ENCODE results near the gene PRELID1.
A peak's percentile ranks its signal among the peaks of the same experiment; 100 is the strongest.

PRELID1 gene

GRCh38 chr5:177315411-177315810, 11.8 kb downstream of the PRELID1 start:
- Histone ChIP-seq H3K4me3 (ENCODE audit: low read depth, low read length) (no peak overlapping the region), H3K9ac (ENCODE audit: low read length) (no peak overlapping the region), H3K27me3 (ENCODE audit: control insufficient read depth, insufficient read depth, low read length) (no peaks in the 10 kb centered on the region), H3K27ac (ENCODE audit: low read depth, low read length) (no peak overlapping the region), H3K36me3 (ENCODE audit: control insufficient read depth, insufficient read depth, low read length) (no peaks in the 10 kb centered on the region), H3K9me3 (ENCODE audit: control insufficient read depth, insufficient read depth, low read depth, low read length) (peaks cover 7% of the 10 kb centered on the region; the same call in 1 of the 2 replicates), H3K4me1 (ENCODE audit: control insufficient read depth, insufficient read depth, low read length) (peaks cover 16% of the 10 kb centered on the region)

GRCh38 chr5:177316005-177316404, 12.4 kb downstream of the PRELID1 start:
- Histone ChIP-seq H3K27me3 (ENCODE audit: control insufficient read depth, insufficient read depth, low read length) (no peaks in the 10 kb centered on the region), H3K4me3 (ENCODE audit: low read depth, low read length) (no peak overlapping the region), H3K9ac (ENCODE audit: low read length) (no peak overlapping the region), H3K27ac (ENCODE audit: low read depth, low read length) (no peak overlapping the region), H3K9me3 (ENCODE audit: control insufficient read depth, insufficient read depth, low read depth, low read length) (peaks cover 7% of the 10 kb centered on the region; the same call in 1 of the 2 replicates), H3K4me1 (ENCODE audit: control insufficient read depth, insufficient read depth, low read length) (peaks cover 10% of the 10 kb centered on the region; the same call in 1 of the 2 replicates), H3K36me3 (ENCODE audit: control insufficient read depth, insufficient read depth, low read length) (peaks cover 3% of the 10 kb centered on the region; the same call in 1 of the 2 replicates)

GRCh38 chr5:177317959-177318377, 14.4 kb downstream of the PRELID1 start:
- H3K4me3 ChIP-seq (ENCODE audit: low read depth, low read length), result no peak overlapping the region
- H3K27ac ChIP-seq (ENCODE audit: low read depth, low read length), result no peak overlapping the region
- H3K9me3 ChIP-seq (ENCODE audit: control insufficient read depth, insufficient read depth, low read depth, low read length), result peaks cover 7% of the 10 kb centered on the region; the same call in 1 of the 2 replicates
- peaks cover 3% of the 10 kb centered on the region; the same call in 1 of the 2 replicates for H3K36me3 ChIP-seq (ENCODE audit: control insufficient read depth, insufficient read depth, low read length)
- no peak overlapping the region for H3K9ac ChIP-seq (ENCODE audit: low read length)
- H3K27me3 ChIP-seq (ENCODE audit: control insufficient read depth, insufficient read depth, low read length), result no peaks in the 10 kb centered on the region
- 0 out of 2 replicates have a peak, but pooled peaks cover 4% of the 10 kb centered on the region for H3K4me1 ChIP-seq (ENCODE audit: control insufficient read depth, insufficient read depth, low read length)

- Histone ChIP-seq H3K36me3 (ENCODE audit: control insufficient read depth, insufficient read depth, low read length) (peaks cover 3% of the 10 kb centered on the region; the same call in 1 of the 2 replicates), H3K9me3 (ENCODE audit: control insufficient read depth, insufficient read depth, low read depth, low read length) (peaks cover 7% of the 10 kb centered on the region; the same call in 1 of the 2 replicates), H3K27ac (ENCODE audit: low read depth, low read length) (no peak overlapping the region), H3K9ac (ENCODE audit: low read length) (no peak overlapping the region), H3K4me3 (ENCODE audit: low read depth, low read length) (no peak overlapping the region), H3K27me3 (ENCODE audit: control insufficient read depth, insufficient read depth, low read length) (no peaks in the 10 kb centered on the region), H3K4me1 (ENCODE audit: control insufficient read depth, insufficient read depth, low read length) (peaks cover 7% of the 10 kb centered on the region)
Observed at GRCh38 chr5:177319913-177320588, 16.5 kb downstream of the PRELID1 start.

- Histone ChIP-seq H3K36me3 (ENCODE audit: control insufficient read depth, insufficient read depth, low read length) (peaks cover 3% of the 10 kb centered on the region; the same call in 1 of the 2 replicates), H3K4me3 (ENCODE audit: low read depth, low read length) (no peak overlapping the region), H3K27me3 (ENCODE audit: control insufficient read depth, insufficient read depth, low read length) (no peaks in the 10 kb centered on the region), H3K4me1 (ENCODE audit: control insufficient read depth, insufficient read depth, low read length) (peaks cover 16% of the 10 kb centered on the region), H3K9ac (ENCODE audit: low read length) (no peak overlapping the region), H3K9me3 (ENCODE audit: control insufficient read depth, insufficient read depth, low read depth, low read length) (peaks cover 7% of the 10 kb centered on the region; the same call in 1 of the 2 replicates), H3K27ac (ENCODE audit: low read depth, low read length) (no peak overlapping the region)
Observed at GRCh38 chr5:177320879-177321278, 17.3 kb downstream of the PRELID1 start.

GRCh38 chr5:177325868-177326381, 22.3 kb downstream of the PRELID1 start:
- H3K36me3 ChIP-seq (ENCODE audit: control insufficient read depth, insufficient read depth, low read length), result peaks cover 18% of the 10 kb centered on the region
- H3K9ac ChIP-seq (ENCODE audit: low read length), result peak overlapping the region; percentile 81
- peak overlapping the region; percentile 22; the same call in 1 of the 2 replicates for H3K4me3 ChIP-seq (ENCODE audit: low read depth, low read length)
- no peaks in the 10 kb centered on the region for H3K9me3 ChIP-seq (ENCODE audit: control insufficient read depth, insufficient read depth, low read depth, low read length)
- no peaks in the 10 kb centered on the region for H3K27me3 ChIP-seq (ENCODE audit: control insufficient read depth, insufficient read depth, low read length)
- H3K27ac ChIP-seq (ENCODE audit: low read depth, low read length), result peak overlapping the region; percentile 93
- peaks cover 19% of the 10 kb centered on the region for H3K4me1 ChIP-seq (ENCODE audit: control insufficient read depth, insufficient read depth, low read length)

GRCh38 chr5:177327539-177328522, 24.2 kb downstream of the PRELID1 start:
- H3K36me3 ChIP-seq (ENCODE audit: control insufficient read depth, insufficient read depth, low read length), result peaks cover 33% of the 10 kb centered on the region
- peak overlapping the region; percentile 7; the same call in 1 of the 2 replicates for H3K27ac ChIP-seq (ENCODE audit: low read depth, low read length)
- no peaks in the 10 kb centered on the region for H3K9me3 ChIP-seq (ENCODE audit: control insufficient read depth, insufficient read depth, low read depth, low read length)
- no peak overlapping the region for H3K9ac ChIP-seq (ENCODE audit: low read length)
- H3K4me3 ChIP-seq (ENCODE audit: low read depth, low read length), result no peak overlapping the region
- H3K27me3 ChIP-seq (ENCODE audit: control insufficient read depth, insufficient read depth, low read length), result no peaks in the 10 kb centered on the region
- H3K4me1 ChIP-seq (ENCODE audit: control insufficient read depth, insufficient read depth, low read length), result peaks cover 19% of the 10 kb centered on the region

- Histone ChIP-seq H3K4me1 (ENCODE audit: control insufficient read depth, insufficient read depth, low read length) (peaks cover 19% of the 10 kb centered on the region), H3K27ac (ENCODE audit: low read depth, low read length) (peak overlapping the region; percentile 7; the same call in 1 of the 2 replicates), H3K27me3 (ENCODE audit: control insufficient read depth, insufficient read depth, low read length) (no peaks in the 10 kb centered on the region), H3K9me3 (ENCODE audit: control insufficient read depth, insufficient read depth, low read depth, low read length) (no peaks in the 10 kb centered on the region), H3K4me3 (ENCODE audit: low read depth, low read length) (no peak overlapping the region), H3K9ac (ENCODE audit: low read length) (no peak overlapping the region), H3K36me3 (ENCODE audit: control insufficient read depth, insufficient read depth, low read length) (peaks cover 41% of the 10 kb centered on the region)
Observed at GRCh38 chr5:177328545-177329231, 25.1 kb downstream of the PRELID1 start.

GRCh38 chr5:177329883-177330282, 26.3 kb downstream of the PRELID1 start:
- no peaks in the 10 kb centered on the region for H3K27me3 ChIP-seq (ENCODE audit: control insufficient read depth, insufficient read depth, low read length)
- H3K27ac ChIP-seq (ENCODE audit: low read depth, low read length), result no peak overlapping the region
- H3K36me3 ChIP-seq (ENCODE audit: control insufficient read depth, insufficient read depth, low read length), result peaks cover 53% of the 10 kb centered on the region
- H3K9me3 ChIP-seq (ENCODE audit: control insufficient read depth, insufficient read depth, low read depth, low read length), result no peaks in the 10 kb centered on the region
- peaks cover 17% of the 10 kb centered on the region for H3K4me1 ChIP-seq (ENCODE audit: control insufficient read depth, insufficient read depth, low read length)
- no peak overlapping the region for H3K9ac ChIP-seq (ENCODE audit: low read length)
- H3K4me3 ChIP-seq (ENCODE audit: low read depth, low read length), result no peak overlapping the region

Measured in HUES6 (cell line).